CD14-positive monocyte (primary cell): Measurements from ENCODE around the gene GREM2. TPM values are rescaled to one million over a fixed set of nuclear protein-coding genes. Genes with fewer than 3 reads are reported as not detected.

Experiments
- DNase-seq, 3 donors: peaks; one replicate each; pipeline ENCODE4 v3.0.0-alpha.2; 2011 to 2022
- H2AFZ ChIP-seq: 2 replicates; pipeline ENCODE4 v1.6.0; 2012; ENCODE audit warnings: mild to moderate bottlenecking, low read depth, low read length, inconsistent platforms; ENCODE audit not compliant: insufficient read depth, poor library complexity, severe bottlenecking
- H3K27ac ChIP-seq, 2 donors: 1 replicate in 1 of 2; 2 replicates in 1 of 2; pipeline ENCODE4 v1.5.1; 2012 to 2013; ENCODE audit warnings: low read length in 2 of 2, control low read depth in 1 of 2, inconsistent platforms in 1 of 2, low read depth in 1 of 2, mild to moderate bottlenecking in 1 of 2
- H3K27me3 ChIP-seq, 2 donors: one replicate each; pipeline versions ENCODE4 v1.6.0 to v1.6.1; 2011 to 2013; ENCODE audit warnings: low read length in 2 of 2; ENCODE audit not compliant: control insufficient read depth in 2 of 2, insufficient read depth in 2 of 2
- H3K36me3 ChIP-seq, 2 donors: replicated peaks in 1 of 2; 1 replicate in 1 of 2; 2 replicates in 1 of 2; pipeline versions ENCODE4 v1.5.1 to v1.6.1; 2012 to 2013; ENCODE audit warnings: low read length in 2 of 2, control low read depth in 1 of 2, inconsistent platforms in 1 of 2, mild to moderate bottlenecking in 1 of 2; ENCODE audit not compliant: insufficient read depth in 2 of 2, control insufficient read depth in 1 of 2
- H3K4me1 ChIP-seq, 2 donors: 1 replicate in 1 of 2; 2 replicates in 1 of 2; pipeline versions ENCODE4 v1.5.1 to v1.6.1; 2012 to 2013; ENCODE audit warnings: low read length in 2 of 2, control low read depth in 1 of 2, inconsistent platforms in 1 of 2, mild to moderate bottlenecking in 1 of 2, moderate library complexity in 1 of 2; ENCODE audit not compliant: insufficient read depth in 2 of 2, control insufficient read depth in 1 of 2
- H3K4me2 ChIP-seq: replicated peaks from 2 replicates; pipeline ENCODE3; 2012; ENCODE audit warnings: low read length, moderate library complexity, mild to moderate bottlenecking; ENCODE audit not compliant: poor library complexity, severe bottlenecking; ENCODE audit errors: extremely low read depth
- H3K4me3 ChIP-seq, 3 experiments: fragments of 200-600 bp in 1 of 3; sonication (generic) in 1 of 3; replicated peaks in 1 of 3; 1 replicate in 2 of 3; 2 replicates in 1 of 3; pipeline ENCODE4 v1.5.1; 2011 to 2013; ENCODE audit warnings: low read length in 3 of 3, mild to moderate bottlenecking in 3 of 3, control low read depth in 2 of 3, low read depth in 2 of 3, inconsistent platforms in 1 of 3, moderate library complexity in 1 of 3
- H3K79me2 ChIP-seq: 2 replicates; pipeline ENCODE4 v1.6.0; 2012; ENCODE audit warnings: mild to moderate bottlenecking, control low read depth, inconsistent platforms, low read length, moderate library complexity; ENCODE audit not compliant: insufficient read depth
- H3K9ac ChIP-seq: 2 replicates; pipeline ENCODE4 v1.6.0; 2017; ENCODE audit warnings: low read length, mild to moderate bottlenecking; ENCODE audit not compliant: insufficient read depth, poor library complexity, severe bottlenecking
- H3K9me3 ChIP-seq, 2 donors: replicated peaks in 1 of 2; 1 replicate in 1 of 2; 2 replicates in 1 of 2; pipeline versions ENCODE4 v1.5.1 to v1.6.1; 2012 to 2013; ENCODE audit warnings: low read length in 2 of 2, control low read depth in 1 of 2; ENCODE audit not compliant: control insufficient read depth in 1 of 2, insufficient read depth in 1 of 2
- H4K20me1 ChIP-seq: 2 replicates; pipeline ENCODE4 v1.6.0; 2012; ENCODE audit warnings: mild to moderate bottlenecking, low read length, control low read depth, moderate library complexity; ENCODE audit not compliant: insufficient read depth
- H3K27ac Mint-ChIP-seq, 7 donors: one replicate each; pipeline ENCODE4 v1.8.0; 2020; ENCODE audit warnings: mild to moderate bottlenecking in 7 of 7, mixed read lengths in 7 of 7, moderate library complexity in 6 of 7, inconsistent platforms in 2 of 7
- H3K27me3 Mint-ChIP-seq, 3 donors: one replicate each; pipeline ENCODE4 v1.8.0; 2021 to 2022; ENCODE audit warnings: low read depth in 3 of 3, mild to moderate bottlenecking in 3 of 3, mixed read lengths in 3 of 3, moderate library complexity in 3 of 3, inconsistent platforms in 1 of 3
- H3K36me3 Mint-ChIP-seq, 2 donors: one replicate each; pipeline ENCODE4 v1.8.0; 2020; ENCODE audit warnings: mixed read lengths in 2 of 2, inconsistent platforms in 1 of 2, mild to moderate bottlenecking in 1 of 2
- H3K4me1 Mint-ChIP-seq: one replicate; pipeline ENCODE4 v1.8.0; 2020; ENCODE audit warnings: mild to moderate bottlenecking, mixed read lengths
- H3K4me3 Mint-ChIP-seq, 2 donors: one replicate each; pipeline ENCODE4 v1.8.0; 2020; ENCODE audit warnings: mild to moderate bottlenecking in 2 of 2, mixed read lengths in 2 of 2, moderate library complexity in 1 of 2
- H3K9me3 Mint-ChIP-seq, 7 donors: one replicate each; pipeline ENCODE4 v1.8.0; 2020 to 2022; ENCODE audit warnings: mixed read lengths in 7 of 7, mild to moderate bottlenecking in 6 of 7, moderate library complexity in 6 of 7, inconsistent platforms in 2 of 7
- WGBS: methylation state at CpG from one replicate; pipeline ENCODE4 v1.1.5; 2013; ENCODE audit warnings: missing lambda C conversion rate; ENCODE audit not compliant: insufficient coverage; 5-methylcytosine and 5-hydroxymethylcytosine counted together
- intact Hi-C, 2 donors: fragments of 100-400 bp; cut with micrococcal nuclease; formaldehyde crosslinking; loops; one replicate each; pipeline versions ENCODE4 v1.15.0 to v1.15.1; 2023
- polyA plus RNA-seq, 3 donors: library from polyadenylated mRNA; depleted of rRNA in 1 of 3; unstranded in 2 of 3; stranded (reverse) in 1 of 3; fragments of 300-500 nt in 2 of 3; fragments of >200 nt in 1 of 3; fragmentation: Illumina TruSeq in 2 of 3; gene quantifications; 1 replicate in 2 of 3; 2 replicates in 1 of 3; pipeline ENCODE4 v1.2.3, GENCODE V29; 2012 to 2021
- TF ChIP-seq, protein P1 (sequence below): fragments of 200-600 bp; IDR thresholded peaks from one replicate; pipeline ENCODE4 v1.8.0; 2022; ENCODE audit warnings: antibody characterized with exemption, mild to moderate bottlenecking

Gene GREM2
- polyA plus RNA-seq, 3 donors, result not detected

DNA sequence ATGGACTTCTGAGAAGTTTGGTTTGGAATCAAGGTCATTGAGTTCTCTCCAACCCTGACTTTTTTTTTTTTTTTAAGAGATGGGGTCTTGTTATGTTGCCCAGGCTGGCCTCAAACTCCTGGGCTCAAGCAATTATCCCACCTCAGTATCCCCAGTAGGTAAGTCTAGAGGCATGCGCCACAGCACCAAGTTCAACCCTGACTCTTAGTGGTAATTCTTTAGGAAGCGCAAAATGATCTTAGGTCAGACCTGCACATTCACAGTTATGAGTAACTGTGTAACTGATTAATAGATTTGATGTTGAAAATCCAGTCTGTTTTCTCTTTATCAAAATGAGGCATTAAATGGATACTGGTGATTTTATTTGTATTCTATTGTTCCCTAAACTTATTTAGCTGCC lies 95.9 kb downstream of the GREM2 start:
- Histone ChIP-seq H3K4me1 (no peaks in the 10 kb centered on the region), H4K20me1 (no peaks in the 10 kb centered on the region), H3K9me3 (peaks cover 0 to 1% of the 10 kb centered on the region in 2 donors), H3K4me3 (no peak overlapping the region), H3K4me2 (no peak overlapping the region), H2AFZ (no peak overlapping the region), H3K27ac (no peak overlapping the region), H3K27me3 (no peaks in the 10 kb centered on the region), H3K79me2 (no peaks in the 10 kb centered on the region), H3K9ac (no peak overlapping the region), H3K36me3 (no peaks in the 10 kb centered on the region)
- DNase-seq, result no peak
- no CpG with 5 or more reads among the region's 2 CpGs for WGBS
- intact Hi-C loops, result no loop called here
- no peaks in the 10 kb centered on the region for H3K4me1 Mint-ChIP-seq
- H3K4me3 Mint-ChIP-seq, result no peak overlapping the region
- H3K9me3 Mint-ChIP-seq, result peaks cover 0 to 10% (median 5%) of the 10 kb centered on the region in 7 donors
- peaks cover 0 to 4% (median 0%) of the 10 kb centered on the region in 3 donors for H3K27me3 Mint-ChIP-seq
- no peaks in the 10 kb centered on the region for H3K36me3 Mint-ChIP-seq
- TF ChIP-seq, protein P1, sequence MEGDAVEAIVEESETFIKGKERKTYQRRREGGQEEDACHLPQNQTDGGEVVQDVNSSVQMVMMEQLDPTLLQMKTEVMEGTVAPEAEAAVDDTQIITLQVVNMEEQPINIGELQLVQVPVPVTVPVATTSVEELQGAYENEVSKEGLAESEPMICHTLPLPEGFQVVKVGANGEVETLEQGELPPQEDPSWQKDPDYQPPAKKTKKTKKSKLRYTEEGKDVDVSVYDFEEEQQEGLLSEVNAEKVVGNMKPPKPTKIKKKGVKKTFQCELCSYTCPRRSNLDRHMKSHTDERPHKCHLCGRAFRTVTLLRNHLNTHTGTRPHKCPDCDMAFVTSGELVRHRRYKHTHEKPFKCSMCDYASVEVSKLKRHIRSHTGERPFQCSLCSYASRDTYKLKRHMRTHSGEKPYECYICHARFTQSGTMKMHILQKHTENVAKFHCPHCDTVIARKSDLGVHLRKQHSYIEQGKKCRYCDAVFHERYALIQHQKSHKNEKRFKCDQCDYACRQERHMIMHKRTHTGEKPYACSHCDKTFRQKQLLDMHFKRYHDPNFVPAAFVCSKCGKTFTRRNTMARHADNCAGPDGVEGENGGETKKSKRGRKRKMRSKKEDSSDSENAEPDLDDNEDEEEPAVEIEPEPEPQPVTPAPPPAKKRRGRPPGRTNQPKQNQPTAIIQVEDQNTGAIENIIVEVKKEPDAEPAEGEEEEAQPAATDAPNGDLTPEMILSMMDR, result no peak
- no peak overlapping the region for H3K27ac Mint-ChIP-seq

DNA sequence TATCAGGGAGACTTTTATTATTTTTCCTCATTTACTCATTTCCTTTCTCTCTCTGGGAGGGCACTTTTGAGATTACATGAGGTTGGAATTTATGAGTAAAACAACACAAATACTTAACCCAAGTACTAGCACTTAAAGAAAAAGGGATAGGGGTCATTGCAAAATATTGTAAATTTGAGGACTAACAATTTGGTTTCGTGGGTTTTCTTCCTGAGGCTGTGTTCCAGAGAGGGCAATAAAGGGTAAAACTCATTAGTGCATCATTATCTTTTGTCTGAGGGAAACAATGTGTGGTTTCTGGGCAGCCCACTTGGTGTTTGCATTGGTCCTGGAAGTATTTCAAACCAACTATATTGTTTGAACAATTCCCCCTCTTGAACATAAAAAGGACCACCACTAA lies 96.5 kb downstream of the GREM2 start:
- H3K27ac ChIP-seq, result no peak overlapping the region
- no peaks in the 10 kb centered on the region for H3K4me1 ChIP-seq
- Mint-ChIP-seq H3K4me3 (no peak overlapping the region), H3K4me1 (no peaks in the 10 kb centered on the region), H3K9me3 (peaks cover 0 to 10% (median 2%) of the 10 kb centered on the region in 7 donors), H3K36me3 (no peaks in the 10 kb centered on the region), H3K27me3 (peaks cover 0 to 4% (median 0%) of the 10 kb centered on the region in 3 donors), H3K27ac (no peak overlapping the region)
- no peak overlapping the region for H2AFZ ChIP-seq
- H4K20me1 ChIP-seq, result no peaks in the 10 kb centered on the region
- H3K9me3 ChIP-seq, result no peaks in the 10 kb centered on the region
- no peak for DNase-seq
- H3K27me3 ChIP-seq, result no peaks in the 10 kb centered on the region
- TF ChIP-seq, protein P1, result no peak
- no peaks in the 10 kb centered on the region for H3K79me2 ChIP-seq
- no peaks in the 10 kb centered on the region for H3K36me3 ChIP-seq
- WGBS, result no CpG with 5 or more reads among the region's 1 CpG
- H3K4me3 ChIP-seq, result no peak overlapping the region
- no peak overlapping the region for H3K4me2 ChIP-seq
- intact Hi-C loops, result no loop called here
- H3K9ac ChIP-seq, result no peak overlapping the region
